Erythroblast (primary cell): ENCODE data around the gene ARHGAP24.
A peak's percentile ranks its signal among the peaks of the same experiment; 100 is the strongest.

Experiments
- DNase-seq, 2 experiments: peaks; one replicate each; lab custom pipeline; 2025; lab: John Stamatoyannopoulos, UW
- GATA1 ChIP-seq: IDR thresholded peaks from 2 replicates; pipeline ENCODE4 v1.6.1; 2011; ENCODE audit warnings: low read depth, mild to moderate bottlenecking, control low read depth, low read length, moderate library complexity
- POLR2A ChIP-seq: IDR thresholded peaks from 2 replicates; pipeline ENCODE4 v1.6.1; 2011; ENCODE audit warnings: mild to moderate bottlenecking, low read length

Gene ARHGAP24

GRCh38 chr4:85737254-85737653, 262.3 kb downstream of the ARHGAP24 start:
- no peak for DNase-seq
- TF ChIP-seq POLR2A (no peak), GATA1 (no peak)

GRCh38 chr4:85738721-85739120, 263.8 kb downstream of the ARHGAP24 start:
- DNase-seq: no peak
- no peak for TF ChIP-seq GATA1
- TF ChIP-seq POLR2A: no peak

- no peak for DNase-seq
Measured at GRCh38 chr4:85740431-85740861, 265.5 kb downstream of the ARHGAP24 start.

GRCh38 chr4:85741381-85741780, 266.4 kb downstream of the ARHGAP24 start:
- TF ChIP-seq POLR2A (no peak), GATA1 (no peak)
- no peak for DNase-seq

More at GRCh38 chr4:85740431-85740861, 265.5 kb downstream of the ARHGAP24 start:
- TF ChIP-seq GATA1 (no peak), POLR2A (no peak)

- DNase-seq: peak in 1 of 2 experiments; percentile 4
- TF ChIP-seq GATA1: no peak
- TF ChIP-seq POLR2A: no peak
Measured at GRCh38 chr4:85741921-85742591, 267.1 kb downstream of the ARHGAP24 start.

- TF ChIP-seq POLR2A (no peak), GATA1 (no peak)
Measured at GRCh38 chr4:85744950-85745349, 270.0 kb downstream of the ARHGAP24 start.

GRCh38 chr4:85745939-85746338, 271.0 kb downstream of the ARHGAP24 start:
- TF ChIP-seq GATA1: no peak
- no peak for TF ChIP-seq POLR2A
- DNase-seq: no peak

More at GRCh38 chr4:85744950-85745349, 270.0 kb downstream of the ARHGAP24 start:
- DNase-seq: no peak

- TF ChIP-seq GATA1 (no peak), POLR2A (no peak)
- peak; percentile 54 to 64 for DNase-seq
Measured at GRCh38 chr4:85747882-85748491, 273.0 kb downstream of the ARHGAP24 start.

GRCh38 chr4:85748654-85749053, 273.7 kb downstream of the ARHGAP24 start:
- no peak for DNase-seq
- TF ChIP-seq POLR2A: no peak

GRCh38 chr4:85751866-85752265, 276.9 kb downstream of the ARHGAP24 start:
- TF ChIP-seq POLR2A: no peak
- no peak for TF ChIP-seq GATA1
- DNase-seq: no peak

GRCh38 chr4:85755285-85755684, 280.3 kb downstream of the ARHGAP24 start:
- DNase-seq: no peak
- TF ChIP-seq POLR2A (no peak), GATA1 (no peak)

GRCh38 chr4:85756938-85757337, 282.0 kb downstream of the ARHGAP24 start:
- DNase-seq: peak in 1 of 2 experiments; percentile 1

GRCh38 chr4:85759388-85759787, 284.4 kb downstream of the ARHGAP24 start:
- no peak for DNase-seq
- TF ChIP-seq GATA1 (no peak), POLR2A (no peak)

More at GRCh38 chr4:85756938-85757337, 282.0 kb downstream of the ARHGAP24 start:
- TF ChIP-seq POLR2A (no peak), GATA1 (no peak)

GRCh38 chr4:85760511-85760910, 285.6 kb downstream of the ARHGAP24 start:
- no peak for TF ChIP-seq GATA1
- no peak for TF ChIP-seq POLR2A
- DNase-seq: no peak
